Suprapubic skin (tissue), 4 donors: ENCODE results near the gene KPTN. TPM values are rescaled to one million over a fixed set of nuclear protein-coding genes. Genes with fewer than 3 reads are reported as not detected.

ENCODE experiments used
- DNase-seq, 2 donors: peaks; one replicate each; pipeline ENCODE4 v3.0.0-alpha.2; 2019; ENCODE audit warnings: low spot score in 2 of 2
- H3K27ac ChIP-seq: fragments of 200-600 bp; sonication (generic); one replicate; pipeline ENCODE4 v1.5.1; 2019
- H3K27me3 ChIP-seq: fragments of 200-600 bp; sonication (generic); one replicate; pipeline ENCODE4 v1.5.1; 2019
- H3K36me3 ChIP-seq: fragments of 200-600 bp; sonication (generic); one replicate; pipeline ENCODE4 v1.5.1; 2019
- H3K4me1 ChIP-seq: fragments of 200-600 bp; sonication (generic); one replicate; pipeline ENCODE4 v1.5.1; 2019
- H3K4me3 ChIP-seq: fragments of 200-600 bp; sonication (generic); one replicate; pipeline ENCODE4 v1.5.1; 2019; ENCODE audit warnings: mild to moderate bottlenecking
- H3K9me3 ChIP-seq: fragments of 200-600 bp; sonication (generic); one replicate; pipeline ENCODE4 v1.5.1; 2019
- CTCF ChIP-seq, 2 donors: fragments of 200-600 bp in 1 of 2; fragments of 450-650 bp in 1 of 2; sonication (generic) in 1 of 2; IDR thresholded peaks; one replicate each; pipeline ENCODE4 v1.5.1; 2016 to 2019; ENCODE audit warnings: antibody characterized with exemption in 2 of 2, mild to moderate bottlenecking in 1 of 2, moderate library complexity in 1 of 2
- EP300 ChIP-seq: sonication (generic); formaldehyde crosslinking; IDR thresholded peaks from one replicate; pipeline ENCODE4 v1.6.1; 2017; ENCODE audit warnings: antibody characterized with exemption
- POLR2A ChIP-seq, 2 donors: fragments of 450-650 bp; IDR thresholded peaks; one replicate each; pipeline ENCODE4 v1.6.1; 2017; ENCODE audit warnings: antibody characterized with exemption in 2 of 2, mild to moderate bottlenecking in 2 of 2, moderate library complexity in 2 of 2
- POLR2AphosphoS5 ChIP-seq, 3 donors: sonication (generic); formaldehyde crosslinking; IDR thresholded peaks; one replicate each; pipeline ENCODE4 v1.6.1; 2017; ENCODE audit warnings: antibody characterized with exemption in 3 of 3
- WGBS: methylation state at CpG from one replicate; pipeline ENCODE4 v1.1.5; 2018; 5-methylcytosine and 5-hydroxymethylcytosine counted together
- total RNA-seq, 4 donors: library from RNA; depleted of rRNA; stranded (reverse); fragments of >200 nt; gene quantifications; one replicate each; pipeline ENCODE4 v1.1.0, GENCODE V29; 2016

The KPTN gene
- total RNA-seq = 10 to 100 TPM in 1 of 4 donors, 1 to 10 TPM in 3; 4.3 to 16.3 (median 5.9) TPM

DNA sequence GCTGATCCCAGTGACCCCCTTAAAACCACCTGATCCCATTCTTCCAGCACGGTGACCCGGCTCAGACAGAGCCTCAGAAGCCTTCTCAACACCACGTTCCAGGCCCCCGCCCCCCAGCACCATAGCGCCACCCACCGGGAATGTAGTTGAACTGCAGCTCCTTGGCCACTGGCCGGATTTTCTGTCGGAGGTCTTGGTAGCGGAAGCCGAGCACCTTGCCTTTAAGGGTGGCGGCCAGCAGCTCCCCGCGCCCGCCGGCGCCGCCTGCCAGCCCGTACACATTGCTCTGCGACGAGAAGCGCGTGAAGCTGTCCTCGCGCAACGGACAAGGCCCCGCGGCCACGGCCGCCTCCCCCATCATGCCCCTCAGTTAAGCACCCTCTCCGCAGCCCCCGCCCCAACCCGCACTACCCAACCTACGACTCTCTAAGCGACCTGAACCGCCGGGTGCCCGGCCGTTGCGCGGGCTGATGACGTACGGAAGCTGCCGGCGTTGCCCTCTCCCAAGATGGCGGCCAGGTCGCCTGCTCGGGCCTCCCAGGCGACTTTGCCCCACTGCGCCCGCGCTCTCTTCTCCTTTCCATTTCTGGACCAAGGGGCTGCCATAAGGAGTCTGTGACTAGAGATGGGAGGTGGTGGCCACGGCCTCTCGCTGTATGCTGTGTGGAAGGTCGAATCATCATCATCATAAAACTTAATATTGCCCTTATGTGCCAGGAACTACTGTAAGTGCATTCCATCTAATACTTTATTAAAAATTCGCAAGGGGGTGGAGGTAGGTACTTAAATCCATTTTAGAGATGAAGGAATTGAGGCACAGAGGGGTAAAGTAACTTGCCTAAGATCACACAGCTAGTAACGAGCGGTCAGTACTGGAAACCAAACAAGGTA lies at the start of gene KPTN:
KPTN (minus strand) TSS at position 420 of the 891 bp plus-strand sequence; CDS start at position 361, 59 bp downstream.
- Histone ChIP-seq H3K4me1 (peaks cover 24% of the 10 kb centered on the region), H3K9me3 (no peaks in the 10 kb centered on the region), H3K36me3 (peaks cover 24% of the 10 kb centered on the region), H3K4me3 (peak within 1 kb of the TSS; percentile 87), H3K27me3 (no peaks in the 10 kb centered on the region), H3K27ac (peak within 1 kb of the TSS; percentile 88)
- 4% methylated on average over 35 of the region's 57 CpGs for WGBS
- peak; percentile 93 to 95 for DNase-seq
- TF ChIP-seq POLR2A (IDR thresholded peaks at IDR 0.05) = no peak
- TF ChIP-seq POLR2AphosphoS5 (IDR thresholded peaks at IDR 0.05) = peak in 2 of 3 donors; percentile 49 to 55
- peak; percentile 83 to 93 for TF ChIP-seq CTCF (IDR thresholded peaks at IDR 0.05)
- TF ChIP-seq EP300 = no peak

- H3K4me1 ChIP-seq = no peaks in the 10 kb centered on the region
- no peaks in the 10 kb centered on the region for H3K9me3 ChIP-seq
- 52% methylated on average over 13 of the region's 14 CpGs for WGBS
- TF ChIP-seq CTCF (IDR thresholded peaks at IDR 0.05) = no peak
- TF ChIP-seq EP300 = no peak
- TF ChIP-seq POLR2AphosphoS5 (IDR thresholded peaks at IDR 0.05) = no peak
- TF ChIP-seq POLR2A (IDR thresholded peaks at IDR 0.05) = no peak
- H3K27me3 ChIP-seq = no peaks in the 10 kb centered on the region
- no peak overlapping the region for H3K27ac ChIP-seq
- H3K4me3 ChIP-seq = no peak overlapping the region
- no peak for DNase-seq
- H3K36me3 ChIP-seq = no peaks in the 10 kb centered on the region
These were observed 47.8 kb upstream of the KPTN start for GRCh38 chr19:47531640-47532387.

DNA sequence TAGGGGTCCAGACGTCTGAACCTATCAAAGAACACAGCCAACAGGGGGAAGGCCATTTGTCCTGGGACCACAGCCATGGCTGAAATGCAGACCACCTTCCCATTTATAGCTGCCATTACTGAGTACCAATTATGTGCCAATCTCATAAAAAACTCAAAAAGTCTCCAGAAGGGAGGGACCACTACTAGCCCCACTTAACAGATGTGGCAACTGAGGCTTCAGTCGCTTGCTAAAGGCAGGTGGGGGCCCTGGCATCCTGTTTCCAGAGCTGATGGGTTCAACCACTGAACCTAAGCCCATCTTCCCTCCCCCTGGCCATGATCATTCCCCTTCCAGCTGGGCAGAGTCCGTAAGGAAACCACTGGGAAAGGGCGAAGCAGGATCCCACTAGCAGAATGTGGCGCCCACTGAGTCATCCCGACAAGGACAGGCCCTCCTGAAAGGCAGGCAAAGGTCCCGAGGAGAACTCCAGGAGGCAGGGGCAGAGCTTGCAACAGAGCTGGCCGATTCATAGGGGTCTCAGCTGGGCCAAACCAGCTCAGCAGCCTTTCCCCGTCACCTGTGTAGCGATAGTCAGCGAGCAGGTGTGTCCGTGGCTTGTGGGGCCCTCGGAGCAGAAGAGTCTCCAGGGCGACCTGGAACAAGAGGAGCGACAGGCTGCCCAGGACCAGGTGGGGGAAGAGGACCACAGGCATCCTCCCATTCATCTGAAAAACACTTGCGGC lies 45.2 kb upstream of the KPTN start:
- no peak for TF ChIP-seq CTCF (IDR thresholded peaks at IDR 0.05)
- TF ChIP-seq POLR2A (IDR thresholded peaks at IDR 0.05) = no peak
- TF ChIP-seq EP300 = no peak
- Histone ChIP-seq H3K36me3 (no peaks in the 10 kb centered on the region), H3K27ac (no peak overlapping the region), H3K4me3 (no peak overlapping the region), H3K9me3 (no peaks in the 10 kb centered on the region), H3K4me1 (no peaks in the 10 kb centered on the region), H3K27me3 (no peaks in the 10 kb centered on the region)
- no peak for DNase-seq
- WGBS = 80% methylated on average over 8 of the region's 16 CpGs

- Histone ChIP-seq H3K4me3 (no peak overlapping the region), H3K27me3 (no peaks in the 10 kb centered on the region), H3K27ac (no peak overlapping the region), H3K4me1 (no peaks in the 10 kb centered on the region), H3K9me3 (no peaks in the 10 kb centered on the region), H3K36me3 (no peaks in the 10 kb centered on the region)
- WGBS = 89% methylated on average over 3 of the region's 3 CpGs
- no peak for TF ChIP-seq EP300
- TF ChIP-seq POLR2AphosphoS5 (IDR thresholded peaks at IDR 0.05) = no peak
- TF ChIP-seq CTCF (IDR thresholded peaks at IDR 0.05) = no peak
- no peak for TF ChIP-seq POLR2A (IDR thresholded peaks at IDR 0.05)
- DNase-seq = no peak
These were observed 42.8 kb upstream of the KPTN start for GRCh38 chr19:47526798-47527197.
